ENCODE measurements around the gene AMY2A. TPM values are rescaled to one million over a fixed set of nuclear protein-coding genes. Genes with fewer than 3 reads are reported as not detected.
"Not testable (repeated sequence)": the region's sequence is repeated elsewhere in the genome, so short reads cannot be mapped to it uniquely, and the experiment has no call there.

AMY2A gene
- total and polyA plus RNA-seq, 2 experiments from 2014 or later: not detected

DNA sequence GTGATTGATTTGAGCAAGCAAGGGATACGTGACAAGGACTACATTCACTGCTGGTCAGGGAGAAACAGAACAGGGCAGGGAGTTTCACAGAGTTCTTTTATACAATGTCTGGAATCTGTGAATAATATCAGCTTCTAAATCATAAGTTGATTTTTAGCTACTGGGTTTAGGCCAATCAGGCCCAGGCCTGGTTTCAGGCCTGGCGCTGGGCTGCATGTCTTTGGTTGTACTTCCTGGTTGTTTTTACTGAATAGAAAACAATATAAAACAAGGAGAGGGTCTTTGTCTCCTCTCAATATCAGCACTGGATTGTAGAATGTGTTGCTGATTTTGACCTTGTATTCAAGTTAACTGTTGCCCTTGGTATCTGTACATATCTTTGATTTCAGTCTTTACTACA lies 865 bp upstream of the AMY2A start:
- no peaks in the 10 kb centered on the region for H3K27me3 ChIP-seq (ENCODE audit: insufficient read depth)
- H3K4me1 ChIP-seq (ENCODE audit: insufficient read depth): no peaks in the 10 kb centered on the region
- DNase-seq (ENCODE audit: low spot score) (no peak), ATAC-seq (no peak)
- Mint-ChIP-seq H3K4me1 (no peaks in the 10 kb centered on the region), H3K27ac (no peak overlapping the region; the same call in 1 of the 2 replicates), H3K4me3 (no peak overlapping the region), H3K27me3 (ENCODE audit: insufficient read depth, low read depth, poor library complexity) (no peaks in the 10 kb centered on the region), H3K36me3 (ENCODE audit: low read depth) (no peaks in the 10 kb centered on the region), H3K9me3 (no peaks in the 10 kb centered on the region)
- H3K9me2 ChIP-seq (ENCODE audit: insufficient read depth): no peaks in the 10 kb centered on the region
- H4K20me1 ChIP-seq (replicated peaks; ENCODE audit: insufficient read depth): no peaks in the 10 kb centered on the region
- H2AFZ ChIP-seq: no peak overlapping the region
- TF ChIP-seq CREB1 (CRISPR knock-in tag; IDR thresholded peaks at IDR 0.05; ENCODE audit: low read depth): no peak
- H3K36me3 ChIP-seq (ENCODE audit: insufficient read depth): no peaks in the 10 kb centered on the region
- H3K79me2 ChIP-seq (replicated peaks; ENCODE audit: insufficient read depth): no peaks in the 10 kb centered on the region
- H3K4me3 ChIP-seq: no peak overlapping the region
- H3F3A ChIP-seq (replicated peaks; ENCODE audit: low read depth): no peaks in the 10 kb centered on the region
- H3K4me2 ChIP-seq: no peak overlapping the region
- no peak overlapping the region for H3K27ac ChIP-seq (ENCODE audit: low read depth)

DNA sequence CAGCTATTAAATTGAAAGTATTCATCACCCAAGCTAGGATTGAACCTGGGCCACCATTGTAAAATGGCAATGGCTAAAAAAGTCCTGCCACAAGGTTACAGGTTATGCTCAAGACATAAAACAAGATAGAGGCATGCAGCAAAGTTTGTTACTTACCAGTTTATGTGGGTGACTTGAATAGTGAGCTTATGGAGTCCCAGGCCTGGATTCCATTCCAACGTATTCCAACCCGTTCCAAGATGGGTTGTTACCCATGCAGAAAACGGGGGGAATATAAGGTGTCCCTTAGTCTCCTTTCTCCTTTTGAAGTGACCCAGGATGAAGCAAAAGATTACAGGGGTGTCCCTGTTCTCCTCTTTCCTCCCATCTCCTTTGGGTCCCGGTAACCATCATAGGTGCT lies 10.2 kb downstream of the AMY2A start:
- DNase-seq (ENCODE audit: low spot score); H3K27ac ChIP-seq (ENCODE audit: low read depth); H3K9me2 ChIP-seq (ENCODE audit: insufficient read depth); H3K4me2 ChIP-seq; H3K27me3 Mint-ChIP-seq (ENCODE audit: insufficient read depth, low read depth, poor library complexity); H3K36me3 ChIP-seq (ENCODE audit: insufficient read depth); H4K20me1 ChIP-seq (replicated peaks; ENCODE audit: insufficient read depth); H3K27me3 ChIP-seq (ENCODE audit: insufficient read depth); H3F3A ChIP-seq (replicated peaks; ENCODE audit: low read depth); H3K36me3 Mint-ChIP-seq (ENCODE audit: low read depth); H3K79me2 ChIP-seq (replicated peaks; ENCODE audit: insufficient read depth); H3K4me3 Mint-ChIP-seq; H3K27ac Mint-ChIP-seq; H3K9me3 Mint-ChIP-seq; H3K4me3 ChIP-seq; ATAC-seq; H2AFZ ChIP-seq; H3K4me1 ChIP-seq (ENCODE audit: insufficient read depth); H3K4me1 Mint-ChIP-seq: not testable (repeated sequence)

DNA sequence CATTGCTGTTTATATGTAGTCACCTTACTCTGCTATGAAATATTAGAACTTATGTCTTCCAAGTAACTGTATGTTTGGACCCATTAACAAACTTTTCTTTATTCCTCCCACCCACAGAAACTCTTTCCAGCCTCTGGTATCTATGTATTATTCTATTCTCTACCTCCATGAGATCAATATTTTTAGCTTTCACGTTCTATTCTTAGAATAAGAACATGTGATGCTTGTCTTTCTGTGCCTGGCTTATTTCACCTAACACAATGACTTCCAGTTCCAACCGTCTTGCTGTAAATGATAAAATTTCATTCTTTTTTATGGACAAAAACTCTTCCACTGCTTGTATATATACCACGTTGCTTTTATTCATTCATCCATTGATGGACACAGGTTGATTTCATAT lies 24.0 kb downstream of the AMY2A start:
- H3K27me3 Mint-ChIP-seq (ENCODE audit: insufficient read depth, low read depth, poor library complexity); H3K4me1 ChIP-seq (ENCODE audit: insufficient read depth); H3K79me2 ChIP-seq (replicated peaks; ENCODE audit: insufficient read depth); H3K36me3 ChIP-seq (ENCODE audit: insufficient read depth); H3K4me3 Mint-ChIP-seq; H3K4me3 ChIP-seq; H3K27me3 ChIP-seq (ENCODE audit: insufficient read depth); H4K20me1 ChIP-seq (replicated peaks; ENCODE audit: insufficient read depth); ATAC-seq; H3F3A ChIP-seq (replicated peaks; ENCODE audit: low read depth); H3K4me2 ChIP-seq; H3K9me2 ChIP-seq (ENCODE audit: insufficient read depth); H3K27ac Mint-ChIP-seq; H3K36me3 Mint-ChIP-seq (ENCODE audit: low read depth); H3K27ac ChIP-seq (ENCODE audit: low read depth); H3K4me1 Mint-ChIP-seq; H3K9me3 Mint-ChIP-seq; DNase-seq (ENCODE audit: low spot score); H2AFZ ChIP-seq: not testable (repeated sequence)

DNA sequence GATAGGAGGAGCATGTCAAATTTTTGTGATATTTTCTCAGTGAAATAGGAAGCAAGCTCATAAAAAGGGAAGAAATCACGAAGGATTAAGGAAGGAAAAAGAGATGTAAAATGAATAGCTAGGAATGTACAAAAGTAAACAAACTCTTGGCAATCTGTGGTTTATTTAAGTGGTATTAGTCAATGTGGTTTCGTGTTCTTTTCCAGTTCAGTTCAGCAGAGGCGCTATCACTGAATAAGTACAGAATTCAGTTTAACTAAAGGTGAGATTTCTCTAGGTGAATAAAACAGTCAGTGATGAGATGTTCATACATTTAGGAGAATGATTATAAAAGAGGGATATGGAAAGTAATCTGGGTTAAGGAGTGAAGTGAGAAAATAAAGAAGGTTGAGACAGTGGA lies 26.7 kb downstream of the AMY2A start:
- H3K36me3 ChIP-seq (ENCODE audit: insufficient read depth); ATAC-seq; H3K79me2 ChIP-seq (replicated peaks; ENCODE audit: insufficient read depth); H3K27me3 ChIP-seq (ENCODE audit: insufficient read depth); H3K4me3 ChIP-seq; H3K4me1 ChIP-seq (ENCODE audit: insufficient read depth); H3F3A ChIP-seq (replicated peaks; ENCODE audit: low read depth); H3K27ac Mint-ChIP-seq; DNase-seq (ENCODE audit: low spot score); H2AFZ ChIP-seq; H3K4me3 Mint-ChIP-seq; H3K27me3 Mint-ChIP-seq (ENCODE audit: insufficient read depth, low read depth, poor library complexity); H3K9me2 ChIP-seq (ENCODE audit: insufficient read depth); H3K4me1 Mint-ChIP-seq; H3K36me3 Mint-ChIP-seq (ENCODE audit: low read depth); H4K20me1 ChIP-seq (replicated peaks; ENCODE audit: insufficient read depth); H3K4me2 ChIP-seq; H3K27ac ChIP-seq (ENCODE audit: low read depth); H3K9me3 Mint-ChIP-seq: not testable (repeated sequence)

DNA sequence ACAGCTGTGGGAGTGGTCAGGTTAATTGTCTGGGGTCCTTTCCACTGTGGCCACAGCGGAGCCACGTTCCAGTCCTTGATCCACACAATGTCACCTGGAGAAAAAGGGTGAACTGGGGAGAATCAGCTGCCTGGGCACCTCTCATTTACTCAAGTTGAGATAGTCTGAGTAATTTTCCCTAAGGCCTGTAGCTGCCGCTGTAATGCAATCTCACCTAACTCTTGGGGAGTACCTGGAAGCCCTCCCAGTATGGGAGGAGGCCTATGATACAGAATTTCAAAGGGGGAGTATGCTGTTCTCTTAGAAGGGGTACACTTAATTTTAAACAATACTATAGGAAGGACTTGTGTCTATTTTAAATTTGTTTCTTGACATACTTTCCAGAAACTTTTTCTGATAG lies 33.1 kb downstream of the AMY2A start:
- not testable (repeated sequence) for DNase-seq (ENCODE audit: low spot score); H4K20me1 ChIP-seq (replicated peaks; ENCODE audit: insufficient read depth); H3K4me3 ChIP-seq; ATAC-seq; H3K27me3 ChIP-seq (ENCODE audit: insufficient read depth); H3K27ac Mint-ChIP-seq; H3K4me1 Mint-ChIP-seq; H3K9me3 Mint-ChIP-seq; H3K79me2 ChIP-seq (replicated peaks; ENCODE audit: insufficient read depth); H3K9me2 ChIP-seq (ENCODE audit: insufficient read depth); H3K36me3 ChIP-seq (ENCODE audit: insufficient read depth); H3K4me3 Mint-ChIP-seq; H3K27ac ChIP-seq (ENCODE audit: low read depth); H3K4me1 ChIP-seq (ENCODE audit: insufficient read depth); H3K36me3 Mint-ChIP-seq (ENCODE audit: low read depth); H2AFZ ChIP-seq; H3K4me2 ChIP-seq; H3F3A ChIP-seq (replicated peaks; ENCODE audit: low read depth); H3K27me3 Mint-ChIP-seq (ENCODE audit: insufficient read depth, low read depth, poor library complexity)

DNA sequence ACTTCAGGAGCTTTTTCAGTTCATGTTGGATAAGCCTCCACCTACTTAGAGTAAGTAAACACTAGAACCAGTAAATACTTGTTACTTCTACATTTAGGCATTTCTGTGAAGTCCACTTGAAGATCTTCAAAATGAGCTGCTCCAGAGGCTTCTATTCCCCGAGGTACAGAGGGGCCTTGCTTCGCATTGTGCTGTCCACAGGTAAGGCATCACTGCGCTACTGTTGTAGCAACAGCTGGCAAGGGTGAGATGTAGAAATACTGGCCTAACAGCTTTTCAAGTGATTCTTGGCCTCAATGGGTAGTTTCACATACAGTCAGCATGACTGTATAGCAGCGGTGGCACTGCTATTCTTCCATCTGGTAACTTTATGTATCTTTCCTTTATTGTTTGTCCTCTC lies 33.7 kb downstream of the AMY2A start:
- H3K4me3 ChIP-seq; H3K27me3 Mint-ChIP-seq (ENCODE audit: insufficient read depth, low read depth, poor library complexity); H3K4me1 Mint-ChIP-seq; H3K36me3 ChIP-seq (ENCODE audit: insufficient read depth); H3K36me3 Mint-ChIP-seq (ENCODE audit: low read depth); H3K27me3 ChIP-seq (ENCODE audit: insufficient read depth); H3K9me2 ChIP-seq (ENCODE audit: insufficient read depth); H3K79me2 ChIP-seq (replicated peaks; ENCODE audit: insufficient read depth); H4K20me1 ChIP-seq (replicated peaks; ENCODE audit: insufficient read depth); ATAC-seq; DNase-seq (ENCODE audit: low spot score); H3K4me2 ChIP-seq; H2AFZ ChIP-seq; H3K4me3 Mint-ChIP-seq; H3K4me1 ChIP-seq (ENCODE audit: insufficient read depth); H3F3A ChIP-seq (replicated peaks; ENCODE audit: low read depth); H3K27ac Mint-ChIP-seq; H3K9me3 Mint-ChIP-seq; H3K27ac ChIP-seq (ENCODE audit: low read depth): not testable (repeated sequence)

DNA sequence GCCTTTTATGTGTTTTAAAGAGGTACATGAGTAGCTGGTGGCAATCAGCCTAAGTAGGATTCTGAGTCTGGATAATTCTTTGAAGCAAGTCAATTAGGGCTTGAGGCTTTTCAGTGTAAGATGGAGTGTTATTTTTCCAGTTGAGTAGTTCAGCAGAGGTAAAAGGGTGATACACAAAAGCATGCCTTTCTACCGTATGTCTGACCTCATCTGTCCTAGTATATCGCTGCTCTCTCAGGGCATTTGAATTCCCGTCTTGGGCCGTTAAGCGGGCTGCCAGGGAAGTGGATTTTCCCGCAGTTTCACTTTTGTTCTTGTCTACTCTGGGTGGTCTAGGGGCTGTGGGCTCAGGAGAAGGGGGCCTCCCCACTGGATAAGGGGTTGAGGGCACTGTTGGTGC lies 36.9 kb downstream of the AMY2A start:
- H3K79me2 ChIP-seq (replicated peaks; ENCODE audit: insufficient read depth); H3K27me3 Mint-ChIP-seq (ENCODE audit: insufficient read depth, low read depth, poor library complexity); H3K4me3 ChIP-seq; H3K4me2 ChIP-seq; H3K36me3 ChIP-seq (ENCODE audit: insufficient read depth); H3K4me1 Mint-ChIP-seq; H3K4me3 Mint-ChIP-seq; H3K9me3 Mint-ChIP-seq; H3F3A ChIP-seq (replicated peaks; ENCODE audit: low read depth); H3K9me2 ChIP-seq (ENCODE audit: insufficient read depth); H3K27ac Mint-ChIP-seq; H4K20me1 ChIP-seq (replicated peaks; ENCODE audit: insufficient read depth); H3K27ac ChIP-seq (ENCODE audit: low read depth); H3K27me3 ChIP-seq (ENCODE audit: insufficient read depth); ATAC-seq; H3K4me1 ChIP-seq (ENCODE audit: insufficient read depth); H2AFZ ChIP-seq; H3K36me3 Mint-ChIP-seq (ENCODE audit: low read depth); DNase-seq (ENCODE audit: low spot score): not testable (repeated sequence)
